H54 (cell line): Measurements from ENCODE around the gene NEMP2.

Source experiments
- DNase-seq: peaks from one replicate; pipeline ENCODE4 v3.0.0; 2011; ENCODE audit warnings: low spot score, mixed read lengths; ENCODE audit not compliant: insufficient read length
- FAIRE-seq: peaks from 3 replicates; lab custom pipeline; 2011; peaks lifted over from hg19 to GRCh38; lab: Jason Lieb, UNC
- POLR2A ChIP-seq: IDR thresholded peaks from 2 replicates; pipeline ENCODE4 v1.6.1; 2011; ENCODE audit warnings: low read depth, mild to moderate bottlenecking, low read length

The NEMP2 gene

GRCh38 chr2:190545093-190545492 lies 10.6 kb upstream of the NEMP2 start:
- TF ChIP-seq POLR2A = no peak
- DNase-seq = no peak
- FAIRE-seq = no peak

DNA sequence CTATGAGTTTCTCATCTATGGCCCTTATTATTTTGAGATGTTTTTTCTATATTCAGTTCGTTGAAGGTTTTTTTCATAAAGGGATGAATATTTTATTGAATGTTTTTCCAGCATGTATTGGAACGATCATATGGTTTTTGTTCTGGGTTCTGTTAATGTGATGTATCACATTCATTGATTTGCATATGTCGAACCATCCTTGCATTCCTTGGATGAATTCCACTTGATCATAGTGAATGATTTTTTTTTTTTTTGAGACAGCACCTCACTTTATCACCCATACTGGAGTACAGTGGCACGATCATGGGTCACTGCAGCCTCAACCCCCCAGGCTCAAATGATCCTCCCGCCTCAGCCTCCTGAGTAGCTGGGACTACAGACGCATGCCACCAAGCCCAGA lies 5.5 kb upstream of the NEMP2 start:
- DNase-seq (no peak), FAIRE-seq (peak; percentile 71)
- no peak for TF ChIP-seq POLR2A

GRCh38 chr2:190538201-190538600 lies 3.7 kb upstream of the NEMP2 start:
- FAIRE-seq = no peak
- no peak for TF ChIP-seq POLR2A

GRCh38 chr2:190537765-190538164 lies 3.2 kb upstream of the NEMP2 start:
- no peak for TF ChIP-seq POLR2A
- DNase-seq = no peak
- FAIRE-seq = no peak

More at GRCh38 chr2:190538201-190538600, 3.7 kb upstream of the NEMP2 start:
- no peak for DNase-seq

GRCh38 chr2:190535586-190535985 lies 1.1 kb upstream of the NEMP2 start:
- no peak for TF ChIP-seq POLR2A
- no peak for DNase-seq
- peak; percentile 55 for FAIRE-seq

GRCh38 chr2:190535121-190535439 lies 558 bp upstream of the NEMP2 start:
- no peak for FAIRE-seq
- no peak for DNase-seq
- TF ChIP-seq POLR2A = no peak

- TF ChIP-seq POLR2A = no peak
- DNase-seq (no peak), FAIRE-seq (no peak)
Measured at GRCh38 chr2:190533968-190534309, 583 bp downstream of the NEMP2 start.

DNA sequence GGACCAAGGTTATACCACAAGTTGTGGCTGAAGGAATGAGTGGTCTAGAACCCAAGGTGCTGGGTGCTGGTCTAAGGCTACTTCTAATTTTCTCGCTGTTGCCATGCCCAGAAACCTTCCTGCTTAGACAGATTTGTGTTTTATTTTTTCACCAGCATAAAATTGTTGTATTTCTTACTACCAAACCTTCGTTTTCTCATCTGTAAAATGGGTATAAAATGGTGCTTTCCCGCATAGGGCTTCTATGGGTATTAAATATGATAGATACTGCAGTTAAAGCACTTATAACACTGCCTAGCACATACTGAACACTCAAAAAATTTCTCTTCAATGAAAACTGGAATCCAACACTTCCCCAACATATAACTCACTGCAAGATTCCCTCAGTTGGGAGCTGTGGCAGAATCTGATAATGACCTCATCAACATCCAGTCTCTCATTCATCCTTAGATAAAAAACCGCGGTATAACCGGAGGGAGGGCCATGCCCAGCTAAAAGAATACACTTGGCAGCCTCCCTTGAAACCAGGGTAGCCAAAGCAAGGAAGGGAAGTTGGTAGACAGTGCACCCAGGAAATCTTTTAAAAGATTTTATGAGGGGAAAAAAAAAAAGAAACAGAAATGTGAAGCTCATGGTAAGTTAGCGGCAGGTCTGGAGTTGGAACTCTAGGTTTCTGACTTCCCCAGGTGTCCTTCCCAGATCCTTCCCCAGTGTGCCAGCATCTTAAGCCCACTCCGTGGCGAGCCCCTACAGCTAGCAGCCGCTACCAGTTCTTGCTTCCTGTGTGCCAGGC lies 1.2 kb downstream of the NEMP2 start:
- no peak for TF ChIP-seq POLR2A
- no peak for FAIRE-seq
- no peak for DNase-seq

DNA sequence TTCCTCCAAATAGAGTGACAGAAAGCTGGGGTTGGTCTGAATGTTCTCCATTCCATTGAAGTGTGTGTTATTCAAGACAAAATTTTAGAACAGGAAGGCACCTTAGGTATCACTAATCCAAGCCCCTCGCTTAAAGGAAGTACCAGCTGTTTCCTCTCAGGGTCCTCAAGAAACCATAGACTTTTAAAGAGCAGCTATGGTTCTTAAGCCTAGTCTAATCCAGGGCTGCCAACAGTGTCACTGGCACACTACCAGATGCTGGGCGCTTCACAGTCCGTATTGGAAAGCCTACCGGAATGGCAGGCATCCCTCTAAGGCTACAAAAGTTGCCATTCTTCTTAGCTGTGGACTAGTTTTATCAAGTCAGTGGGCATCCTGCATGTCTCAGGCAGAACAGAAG lies 1.9 kb downstream of the NEMP2 start:
- TF ChIP-seq POLR2A = no peak
- no peak for FAIRE-seq
- no peak for DNase-seq

- TF ChIP-seq POLR2A = no peak
- no peak for DNase-seq
- peak; percentile 52 for FAIRE-seq
Measured at GRCh38 chr2:190530248-190530900, 4.1 kb downstream of the NEMP2 start.

GRCh38 chr2:190529486-190530247 lies 4.9 kb downstream of the NEMP2 start:
- no peak for TF ChIP-seq POLR2A
- FAIRE-seq (peak; percentile 52), DNase-seq (no peak)

DNA sequence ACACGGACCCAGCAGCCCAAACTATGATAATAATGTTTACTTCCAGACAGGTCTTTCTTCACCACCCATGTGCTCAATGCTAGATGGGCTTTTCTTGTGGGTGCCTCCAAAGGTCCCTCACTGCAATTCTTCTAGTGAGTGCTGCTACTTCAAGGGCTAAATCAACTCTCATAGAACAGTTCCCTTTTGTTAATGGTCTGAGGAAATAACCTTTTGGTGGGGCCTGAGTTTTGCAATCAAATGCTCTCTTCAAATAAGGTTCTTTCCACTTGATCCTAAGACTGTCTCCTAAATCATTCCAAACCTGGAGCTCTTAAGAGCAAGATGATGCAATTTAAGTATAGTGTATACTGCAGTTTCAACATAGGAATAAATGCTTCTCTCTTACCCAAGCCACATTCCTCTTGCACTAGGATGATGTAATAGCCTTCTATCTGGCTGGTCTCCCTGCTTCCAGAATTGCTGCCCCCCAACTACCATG lies 6.0 kb downstream of the NEMP2 start:
- TF ChIP-seq POLR2A = no peak
- FAIRE-seq (no peak), DNase-seq (no peak)

DNA sequence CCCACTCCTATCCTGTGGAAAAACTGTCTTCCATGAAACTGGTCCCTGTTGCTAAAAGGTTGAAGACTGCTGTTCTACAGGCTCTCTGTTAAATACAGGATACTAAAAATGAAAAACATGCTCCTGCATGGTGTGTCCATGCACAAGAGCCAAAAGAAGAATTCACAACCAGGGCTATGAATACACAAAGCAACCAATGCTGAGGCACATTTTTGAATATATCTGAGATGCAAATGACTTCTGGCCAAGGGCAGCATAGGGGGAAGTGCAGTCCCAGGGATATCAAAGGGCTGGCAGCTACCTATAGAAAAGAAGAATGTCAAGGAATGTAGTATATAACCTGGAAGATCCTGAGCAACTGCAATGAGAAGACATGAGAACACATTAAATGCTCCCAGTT lies 6.6 kb downstream of the NEMP2 start:
- DNase-seq = no peak

GRCh38 chr2:190527214-190527613 lies 7.3 kb downstream of the NEMP2 start:
- FAIRE-seq (no peak), DNase-seq (no peak)
- no peak for TF ChIP-seq POLR2A

More for the DNA sequence above, 6.6 kb downstream of the NEMP2 start:
- TF ChIP-seq POLR2A = no peak
- no peak for FAIRE-seq
